Adipocyte (in vitro differentiated cells): ENCODE measurements around the gene FUOM.

Experiments used
- DNase-seq: peaks from one replicate; pipeline ENCODE4 v3.0.0-alpha.2; 2015; ENCODE audit warnings: low read depth
- H3K27me3 ChIP-seq: replicated peaks from 2 replicates; pipeline ENCODE4 v1.7.0; 2013; ENCODE audit warnings: mild to moderate bottlenecking, low read length, moderate library complexity; ENCODE audit not compliant: control insufficient read depth, insufficient read depth
- H3K36me3 ChIP-seq: 2 replicates; pipeline ENCODE4 v1.7.0; 2013; ENCODE audit warnings: low read length, mild to moderate bottlenecking, moderate library complexity; ENCODE audit not compliant: control insufficient read depth, insufficient read depth, severe bottlenecking
- H3K4me1 ChIP-seq: 2 replicates; pipeline ENCODE4 v1.7.0; 2013; ENCODE audit warnings: mild to moderate bottlenecking, low read length, moderate library complexity; ENCODE audit not compliant: control insufficient read depth, insufficient read depth
- H3K4me3 ChIP-seq: 2 replicates; pipeline ENCODE4 v1.7.0; 2013; ENCODE audit warnings: mild to moderate bottlenecking, low read length, moderate library complexity
- H3K9ac ChIP-seq: 2 replicates; pipeline ENCODE4 v1.7.0; 2013; ENCODE audit warnings: mild to moderate bottlenecking, low read length, moderate library complexity
- H3K9me3 ChIP-seq: 2 replicates; pipeline ENCODE4 v1.7.0; 2013; ENCODE audit warnings: mild to moderate bottlenecking, low read length, moderate library complexity; ENCODE audit not compliant: control insufficient read depth

Gene FUOM

GRCh38 chr10:133353988-133354605 lies 3.7 kb downstream of the FUOM start:
- H3K4me3 ChIP-seq = no peak overlapping the region
- H3K36me3 ChIP-seq = no peaks in the 10 kb centered on the region
- no peaks in the 10 kb centered on the region for H3K4me1 ChIP-seq
- DNase-seq = no peak
- H3K9me3 ChIP-seq = no peaks in the 10 kb centered on the region
- no peak overlapping the region for H3K9ac ChIP-seq
- H3K27me3 ChIP-seq = peaks cover 27% of the 10 kb centered on the region

GRCh38 chr10:133353202-133353959 lies 4.4 kb downstream of the FUOM start:
- peaks cover 28% of the 10 kb centered on the region for H3K27me3 ChIP-seq
- no peaks in the 10 kb centered on the region for H3K36me3 ChIP-seq
- H3K9ac ChIP-seq = no peak overlapping the region
- H3K4me3 ChIP-seq = no peak overlapping the region
- H3K4me1 ChIP-seq = no peaks in the 10 kb centered on the region
- no peaks in the 10 kb centered on the region for H3K9me3 ChIP-seq
- DNase-seq = no peak

- H3K27me3 ChIP-seq = peaks cover 28% of the 10 kb centered on the region
- H3K9me3 ChIP-seq = no peaks in the 10 kb centered on the region
- DNase-seq = no peak
- H3K9ac ChIP-seq = no peak overlapping the region
- no peak overlapping the region for H3K4me3 ChIP-seq
- no peaks in the 10 kb centered on the region for H3K4me1 ChIP-seq
- no peaks in the 10 kb centered on the region for H3K36me3 ChIP-seq
Observed at GRCh38 chr10:133351408-133352318, 6.2 kb downstream of the FUOM start.

- Histone ChIP-seq H3K4me3 (no peak overlapping the region), H3K27me3 (peaks cover 28% of the 10 kb centered on the region), H3K9ac (no peak overlapping the region), H3K9me3 (no peaks in the 10 kb centered on the region), H3K4me1 (no peaks in the 10 kb centered on the region), H3K36me3 (no peaks in the 10 kb centered on the region)
- no peak for DNase-seq
Observed at GRCh38 chr10:133350950-133351329, 6.9 kb downstream of the FUOM start.

GRCh38 chr10:133350283-133350949 lies 7.4 kb downstream of the FUOM start:
- Histone ChIP-seq H3K9me3 (no peaks in the 10 kb centered on the region), H3K4me1 (no peaks in the 10 kb centered on the region), H3K4me3 (no peak overlapping the region), H3K9ac (no peak overlapping the region), H3K27me3 (peaks cover 32% of the 10 kb centered on the region), H3K36me3 (no peaks in the 10 kb centered on the region)
- DNase-seq = no peak

- peaks cover 40% of the 10 kb centered on the region for H3K27me3 ChIP-seq
- H3K9me3 ChIP-seq = no peaks in the 10 kb centered on the region
- no peak overlapping the region for H3K9ac ChIP-seq
- DNase-seq = no peak
- no peak overlapping the region for H3K4me3 ChIP-seq
- H3K36me3 ChIP-seq = no peaks in the 10 kb centered on the region
- H3K4me1 ChIP-seq = no peaks in the 10 kb centered on the region
Observed at GRCh38 chr10:133349577-133350011, 8.2 kb downstream of the FUOM start.

- Histone ChIP-seq H3K4me1 (no peaks in the 10 kb centered on the region), H3K4me3 (no peak overlapping the region), H3K9ac (no peak overlapping the region), H3K9me3 (no peaks in the 10 kb centered on the region), H3K27me3 (peaks cover 44% of the 10 kb centered on the region), H3K36me3 (no peaks in the 10 kb centered on the region)
- DNase-seq = no peak
Observed at GRCh38 chr10:133349160-133349568, 8.7 kb downstream of the FUOM start.

GRCh38 chr10:133347710-133348517 lies 9.9 kb downstream of the FUOM start:
- Histone ChIP-seq H3K36me3 (no peaks in the 10 kb centered on the region), H3K4me1 (no peaks in the 10 kb centered on the region), H3K27me3 (peaks cover 49% of the 10 kb centered on the region), H3K9ac (no peak overlapping the region), H3K9me3 (no peaks in the 10 kb centered on the region), H3K4me3 (no peak overlapping the region)
- no peak for DNase-seq

GRCh38 chr10:133346413-133346812 lies 11.4 kb downstream of the FUOM start:
- Histone ChIP-seq H3K27me3 (peaks cover 39% of the 10 kb centered on the region), H3K9ac (no peak overlapping the region), H3K36me3 (no peaks in the 10 kb centered on the region), H3K4me3 (no peak overlapping the region), H3K9me3 (no peaks in the 10 kb centered on the region), H3K4me1 (no peaks in the 10 kb centered on the region)
- no peak for DNase-seq

- no peak for DNase-seq
- H3K9ac ChIP-seq = no peak overlapping the region
- peaks cover 32% of the 10 kb centered on the region for H3K27me3 ChIP-seq
- H3K9me3 ChIP-seq = no peaks in the 10 kb centered on the region
- H3K4me3 ChIP-seq = no peak overlapping the region
- no peaks in the 10 kb centered on the region for H3K4me1 ChIP-seq
- no peaks in the 10 kb centered on the region for H3K36me3 ChIP-seq
Observed at GRCh38 chr10:133344236-133344635, 13.6 kb downstream of the FUOM start.
